Measurements from ENCODE around the gene GLB1L.

GLB1L gene

DNA sequence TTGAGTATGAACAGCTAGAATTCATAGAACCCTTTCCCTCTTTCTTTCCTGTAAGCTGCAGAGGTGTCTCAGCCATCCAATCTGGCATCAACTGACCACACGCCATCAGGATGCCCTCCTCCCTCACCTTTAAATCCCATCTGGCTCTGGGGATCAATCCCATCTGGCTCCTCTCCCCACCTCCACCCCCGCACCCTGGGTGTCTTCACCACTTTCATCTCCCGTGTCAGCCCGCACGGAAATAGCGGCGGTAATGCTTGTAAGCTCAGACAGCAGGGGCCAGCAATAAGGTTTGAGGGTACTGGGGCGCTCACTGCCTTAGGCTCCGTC, 7.3 kb upstream of the GLB1L start:
- no peak for DNase-seq

GRCh38 chr2:219252084-219252483, 6.8 kb upstream of the GLB1L start:
- DNase-seq = no peak

GRCh38 chr2:219251656-219252055, 6.4 kb upstream of the GLB1L start:
- no peak for DNase-seq

DNA sequence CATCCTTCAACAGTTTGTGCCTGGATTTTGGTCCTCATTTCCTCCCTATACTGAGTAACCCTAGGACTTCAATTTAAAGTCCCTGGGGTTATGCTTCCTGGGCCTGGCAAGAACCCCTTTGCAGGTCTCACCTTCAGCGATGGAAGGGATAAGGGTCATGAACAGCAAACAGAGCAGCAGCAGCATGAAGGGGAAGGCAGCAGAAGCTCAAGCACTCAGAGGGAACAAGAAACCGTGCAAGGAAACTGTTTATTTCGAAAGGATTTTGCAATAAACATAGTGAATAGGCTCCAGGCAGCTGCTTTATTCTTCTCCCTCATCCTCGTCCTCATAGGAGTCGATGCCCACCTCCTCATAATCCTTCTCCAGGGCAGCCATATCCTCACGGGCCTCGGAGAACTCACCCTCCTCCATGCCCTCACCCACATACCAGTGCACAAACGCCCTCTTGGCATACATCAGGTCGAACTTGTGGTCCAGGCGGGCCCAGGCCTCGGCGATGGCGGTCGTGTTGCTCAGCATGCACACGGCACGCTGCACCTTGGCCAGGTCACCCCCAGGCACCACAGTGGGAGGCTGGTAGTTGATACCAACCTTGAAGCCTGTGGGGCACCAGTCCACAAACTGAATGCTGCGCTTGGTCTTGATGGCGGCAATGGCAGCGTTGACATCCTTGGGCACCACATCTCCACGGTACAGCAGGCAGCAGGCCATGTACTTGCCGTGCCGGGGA, 5.0 kb upstream of the GLB1L start:
- peak; percentile 53 for DNase-seq

DNA sequence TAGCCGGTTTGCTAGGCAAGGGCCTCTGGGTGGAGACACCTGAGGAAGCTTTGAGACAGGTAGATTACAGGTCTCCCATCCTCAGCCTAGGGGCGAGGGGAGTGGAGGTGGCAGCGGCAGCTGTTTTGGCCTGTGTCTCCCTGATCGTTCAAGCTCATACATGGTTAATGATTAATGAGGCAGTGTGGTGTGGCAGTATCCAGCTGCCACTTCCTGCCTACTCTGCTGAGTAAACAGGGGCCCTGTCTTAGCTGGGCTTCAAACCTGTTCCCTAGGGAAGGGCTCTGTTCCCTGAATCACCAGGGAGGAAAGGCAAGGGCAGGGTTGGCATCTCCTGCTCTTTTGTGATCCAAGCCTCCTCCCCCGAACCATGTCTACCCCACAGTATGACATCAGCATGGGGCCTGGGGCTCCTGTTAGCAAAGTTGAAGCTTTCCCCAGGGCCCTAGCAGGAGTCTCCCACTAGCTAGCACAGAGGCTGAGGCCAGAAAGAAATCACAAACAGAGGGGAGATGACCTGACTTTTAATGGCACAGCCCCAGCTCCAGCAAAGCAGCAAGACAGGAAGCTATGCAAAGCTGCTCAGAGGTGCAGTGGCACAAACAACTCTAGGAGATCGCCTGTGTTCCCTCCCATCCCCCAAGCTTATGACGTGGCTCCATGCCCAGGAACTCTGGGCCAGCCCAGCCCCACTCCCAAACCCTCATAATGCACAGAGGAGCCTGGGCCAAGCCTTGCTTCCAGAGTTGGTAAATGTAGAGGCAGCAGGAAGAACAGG, 4.1 kb upstream of the GLB1L start:
- peak; percentile 80 for DNase-seq

- DNase-seq = no peak
Measured at GRCh38 chr2:219248845-219249202, 3.6 kb upstream of the GLB1L start.

DNA sequence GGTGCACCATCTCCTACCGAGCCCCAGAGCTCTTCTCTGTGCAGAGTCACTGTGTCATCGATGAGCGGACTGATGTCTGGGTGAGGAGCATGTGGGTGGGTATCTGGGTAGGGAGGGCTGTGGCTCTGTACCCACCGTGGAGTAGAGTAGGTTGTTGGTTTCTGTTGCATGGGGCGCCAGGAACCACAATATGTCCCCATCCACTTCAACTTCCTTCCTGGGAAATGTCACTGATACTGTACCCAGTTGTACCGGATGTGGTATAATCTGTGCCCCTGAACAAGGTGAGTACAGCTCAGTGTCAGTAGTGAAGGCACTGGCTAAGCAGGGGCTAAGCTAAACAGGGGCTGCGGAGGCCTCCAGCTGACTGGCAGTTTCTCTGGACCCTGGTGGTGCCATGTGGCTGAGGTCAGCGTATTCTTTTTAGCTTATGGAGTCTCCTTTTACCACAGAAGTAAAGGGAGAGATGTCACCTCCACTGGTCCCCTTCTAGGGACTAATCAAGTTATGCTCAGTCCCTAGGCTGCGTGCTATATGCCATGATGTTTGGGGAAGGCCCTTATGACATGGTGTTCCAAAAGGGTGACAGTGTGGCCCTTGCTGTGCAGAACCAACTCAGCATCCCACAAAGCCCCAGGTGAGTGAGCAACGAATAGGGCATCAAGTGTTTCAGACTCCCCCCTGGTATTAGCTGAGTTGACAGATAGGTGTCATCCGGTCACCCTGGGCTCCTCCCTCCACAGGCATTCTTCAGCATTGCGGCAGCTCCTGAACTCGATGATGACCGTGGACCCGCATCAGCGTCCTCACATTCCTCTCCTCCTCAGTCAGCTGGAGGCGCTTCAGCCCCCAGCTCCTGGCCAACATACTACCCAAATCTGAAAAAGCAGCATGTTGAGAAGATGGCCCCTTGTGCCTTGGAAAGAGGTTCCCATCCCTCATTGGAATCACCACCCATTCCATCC, 2.7 kb upstream of the GLB1L start:
- DNase-seq = peak; percentile 56

DNA sequence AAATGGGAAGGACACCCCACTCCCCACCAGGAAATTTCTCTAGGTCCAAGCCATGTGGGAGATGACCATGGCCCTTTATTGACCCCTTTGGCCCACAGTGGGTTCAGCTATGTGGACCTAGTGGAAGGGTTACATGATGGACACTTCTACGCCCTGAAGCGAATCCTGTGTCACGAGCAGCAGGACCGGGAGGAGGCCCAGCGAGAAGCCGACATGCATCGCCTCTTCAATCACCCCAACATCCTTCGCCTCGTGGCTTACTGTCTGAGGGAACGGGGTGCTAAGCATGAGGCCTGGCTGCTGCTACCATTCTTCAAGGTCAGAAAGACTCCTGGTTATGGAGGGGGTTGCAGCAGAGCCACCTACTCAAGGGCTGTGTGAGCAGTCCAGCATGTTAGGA, 1.3 kb upstream of the GLB1L start:
- DNase-seq = no peak

DNA sequence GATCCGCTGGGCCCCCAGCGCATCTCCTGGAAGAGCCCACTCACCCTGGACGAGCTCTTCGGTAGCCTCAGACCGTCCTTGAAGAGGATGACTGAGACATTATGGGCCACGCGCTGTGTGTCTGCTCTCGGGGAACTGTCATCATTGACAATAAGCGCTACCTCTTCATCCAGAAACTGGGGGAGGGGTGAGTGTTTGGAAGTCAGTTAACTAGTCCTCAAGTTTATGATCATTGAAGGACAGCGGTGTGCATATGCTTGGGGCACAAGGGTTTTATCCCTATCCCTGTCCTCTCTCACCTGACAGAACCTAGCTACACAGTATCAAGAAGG, 621 bp upstream of the GLB1L start:
- DNase-seq = peak; percentile 39

DNA sequence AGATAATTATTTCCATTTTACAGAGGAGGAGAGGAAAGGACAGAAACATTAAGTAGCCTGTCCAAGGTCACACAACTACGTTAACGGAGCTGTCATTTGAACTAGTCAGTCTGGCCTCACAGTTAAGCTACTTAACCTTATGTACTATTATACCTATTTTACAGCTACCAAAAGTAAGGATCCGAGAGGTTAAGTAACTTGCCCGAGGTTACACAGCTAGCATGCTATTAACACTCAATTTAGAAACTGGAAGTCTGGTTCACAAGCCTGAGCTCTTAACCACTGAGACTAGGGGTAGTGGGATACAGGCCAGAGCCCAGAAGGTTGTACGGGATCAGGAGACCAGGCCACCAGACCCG, 476 bp downstream of the GLB1L start:
- no peak for DNase-seq

- peak; percentile 55 for DNase-seq
Measured at GRCh38 chr2:219243291-219243761, 1.9 kb downstream of the GLB1L start.

- DNase-seq = no peak
Measured at GRCh38 chr2:219234331-219234730, 10.9 kb downstream of the GLB1L start.

- peak; percentile 63 for DNase-seq
Measured at GRCh38 chr2:219230059-219230540, 15.1 kb downstream of the GLB1L start.

- peak; percentile 100 for DNase-seq
Measured at GRCh38 chr2:219229305-219230058, 15.8 kb downstream of the GLB1L start, which contains the start of the genes ANKZF1 and ATG9A. TSS of gene ANKZF1 (plus strand) at chr2:219229806. CDS start at chr2:219230258, 452 bp downstream. TSS of gene ATG9A (minus strand) at chr2:219229636. CDS start at chr2:219228024, 1,612 bp downstream.

DNA sequence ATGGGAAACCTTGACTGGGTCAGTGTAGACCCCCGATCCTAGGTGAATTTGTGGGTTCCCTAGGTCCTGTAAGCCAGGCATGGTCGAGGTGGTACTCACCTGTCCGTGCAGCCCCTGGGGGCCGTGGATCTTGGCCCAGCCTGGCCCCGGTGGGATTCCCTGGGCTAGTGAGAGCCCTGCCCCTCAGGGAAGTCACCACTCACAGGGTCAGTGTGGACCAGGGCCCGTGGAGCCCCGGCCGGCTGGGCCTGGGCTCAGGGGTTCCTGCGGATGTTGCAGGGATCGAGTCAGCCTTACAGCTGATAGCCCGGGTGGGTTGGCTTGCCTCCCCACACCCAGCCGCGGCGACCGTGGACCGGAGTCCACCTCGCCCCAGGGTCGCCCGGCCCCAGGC, 16.3 kb downstream of the GLB1L start:
- DNase-seq = no peak

GRCh38 chr2:219228041-219228910, 17.0 kb downstream of the GLB1L start:
- peak; percentile 47 for DNase-seq

GRCh38 chr2:219225350-219225749, 19.9 kb downstream of the GLB1L start:
- peak; percentile 49 for DNase-seq

GRCh38 chr2:219223831-219224610, 21.2 kb downstream of the GLB1L start:
- DNase-seq = no peak

- DNase-seq = no peak
Measured at GRCh38 chr2:219221957-219222518, 23.2 kb downstream of the GLB1L start.

Measured in hematopoietic multipotent progenitor cell treated with erythropoietin and hydrocortisone succinate and interleukin-3 and kit ligand, for 6 days (in vitro differentiated cells).